ENCODE measurements around the gene LIPE.

Gene LIPE

DNA sequence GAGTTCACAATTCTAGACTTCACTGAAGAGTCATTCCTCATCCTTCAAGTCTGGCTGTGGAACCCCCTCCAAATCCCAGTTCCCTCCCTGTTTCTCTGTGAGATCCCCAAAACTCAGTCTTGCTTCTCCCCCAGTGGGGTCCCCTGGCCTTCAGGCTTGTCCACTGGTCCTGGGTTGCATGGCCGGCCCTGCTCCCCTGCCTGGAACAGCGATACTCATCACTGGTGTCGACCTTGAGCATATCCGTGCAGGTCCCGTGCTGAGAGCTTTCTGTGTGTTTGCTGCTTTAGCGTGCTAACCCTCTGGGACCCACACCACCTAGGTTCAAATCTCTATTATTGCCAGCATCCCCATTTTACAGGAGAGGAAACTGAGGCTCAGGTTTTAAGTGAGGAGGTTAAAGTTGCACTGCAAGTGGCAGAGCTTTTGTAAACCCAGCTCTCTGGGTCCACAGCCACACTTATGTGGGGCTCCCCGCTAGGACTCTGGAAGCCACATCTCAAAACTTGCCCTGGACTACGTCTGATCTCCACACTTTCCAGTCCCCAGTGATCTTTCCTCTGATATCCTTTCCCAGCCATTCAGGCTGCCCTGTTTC, 15.5 kb downstream of the LIPE start:
- no peak for DNase-seq

DNA sequence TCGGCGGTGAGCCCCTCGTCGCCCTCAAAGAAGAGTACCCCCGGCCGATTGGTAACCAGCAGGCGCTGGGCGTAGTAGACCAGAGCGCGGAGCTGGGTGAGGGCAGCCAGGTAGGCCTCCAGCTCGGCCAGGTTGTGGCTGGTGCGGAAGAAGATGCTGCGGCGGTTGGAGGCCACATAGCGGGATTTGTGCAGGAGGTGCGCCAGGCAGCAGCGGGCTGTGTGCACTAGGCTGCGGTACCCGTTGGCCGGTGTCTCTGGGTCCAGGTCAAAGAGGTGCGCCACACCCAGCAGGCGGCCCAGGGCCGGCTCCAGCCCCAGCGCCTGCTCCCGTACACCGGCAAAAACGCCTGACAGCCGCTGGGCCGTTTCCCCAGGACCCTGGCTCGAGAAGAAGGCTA, 16.8 kb downstream of the LIPE start:
- DNase-seq, result no peak

DNA sequence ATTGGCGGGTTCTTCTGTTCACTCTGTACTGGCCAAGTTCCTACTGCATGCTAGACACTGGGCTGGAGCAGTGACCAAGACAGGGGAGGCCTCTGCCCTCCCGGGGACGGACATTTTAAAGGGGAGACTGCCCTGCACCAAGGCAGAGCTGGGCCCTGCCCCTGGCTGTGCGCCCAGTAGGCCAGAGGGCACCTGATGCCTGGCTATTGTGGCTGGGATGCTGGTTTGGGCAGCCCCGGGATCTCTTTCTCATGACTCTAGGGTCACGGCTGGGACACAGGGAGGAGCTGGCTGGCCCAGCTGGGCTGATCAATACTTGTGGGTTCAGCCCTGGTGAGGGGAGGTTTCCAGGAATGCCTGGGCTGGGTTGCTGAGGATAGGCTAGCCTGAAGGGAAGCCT, 17.7 kb downstream of the LIPE start:
- no peak for DNase-seq

DNA sequence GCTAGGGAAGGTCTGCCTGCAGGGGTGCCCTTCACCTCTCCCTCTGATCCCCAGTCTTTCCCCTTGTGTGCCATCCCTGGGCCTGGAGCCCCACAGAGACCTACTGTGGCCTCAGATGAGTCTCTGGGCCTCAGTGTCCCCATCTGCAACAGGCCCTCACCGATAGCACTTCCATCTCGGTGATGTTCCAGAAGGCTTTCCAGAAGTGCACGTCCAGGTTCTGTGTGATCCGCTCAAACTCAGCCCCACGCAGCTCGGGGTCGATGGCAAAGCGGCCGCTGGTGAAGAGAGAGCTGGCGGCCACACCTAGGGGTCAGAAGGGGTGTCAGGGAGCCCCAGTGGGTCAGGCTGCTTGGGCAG, 19.4 kb downstream of the LIPE start:
- no peak for DNase-seq

DNA sequence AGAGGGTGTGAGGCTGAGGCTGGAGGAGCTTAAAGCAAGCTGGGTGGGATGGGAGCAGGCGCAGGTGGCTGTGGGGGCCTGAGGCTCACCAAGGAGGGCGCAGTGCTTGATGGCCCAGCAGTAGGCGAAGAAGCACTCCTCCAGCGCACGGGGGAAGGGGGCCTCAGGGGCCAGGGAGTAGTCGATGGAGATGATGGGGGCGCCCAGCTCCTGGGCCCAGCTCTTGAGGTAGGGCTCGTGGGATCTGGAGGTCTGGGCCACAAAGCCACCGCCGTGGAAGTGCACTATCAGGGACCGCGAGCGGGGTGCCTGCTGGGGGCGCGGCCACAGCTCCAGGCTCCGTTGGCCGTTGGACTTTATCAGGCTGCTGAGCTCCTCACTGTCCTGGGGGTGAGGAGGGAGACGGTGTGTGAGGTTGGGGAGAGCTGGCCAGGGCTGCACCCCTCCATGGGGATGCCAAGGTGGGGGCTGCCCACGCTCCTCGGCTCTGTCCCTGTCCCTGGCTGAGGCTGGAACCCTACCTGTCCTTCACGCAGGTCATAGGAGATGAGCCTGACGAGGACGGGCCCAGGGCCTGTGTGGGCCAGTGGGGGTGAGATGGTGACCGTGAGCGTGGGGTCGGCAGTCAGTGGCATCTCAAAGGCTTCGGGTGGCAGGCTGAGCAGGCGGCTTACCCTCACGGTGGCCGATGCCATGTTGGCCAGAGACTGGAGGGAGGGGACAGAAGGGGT, 19.9 kb downstream of the LIPE start:
- no peak for DNase-seq

DNA sequence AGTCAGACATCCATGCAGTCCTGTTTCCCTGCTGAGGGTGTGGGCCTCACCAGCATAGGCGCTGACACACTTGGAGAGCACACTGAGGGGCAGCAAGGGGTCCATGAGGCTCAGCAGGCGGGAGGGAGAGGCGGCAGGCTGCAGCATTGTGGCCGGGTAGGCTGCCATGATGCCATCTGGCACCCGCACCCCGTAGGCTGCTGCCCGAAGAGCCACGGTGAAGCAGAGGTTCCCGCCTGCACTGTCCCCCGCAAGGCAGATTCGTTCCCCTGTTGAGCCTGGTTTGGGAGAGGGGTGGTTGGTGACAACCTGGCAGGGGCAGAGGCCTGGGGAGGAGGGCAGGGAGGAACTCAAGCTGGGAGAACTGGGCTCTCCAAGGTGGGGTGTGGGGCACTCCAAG, 21.1 kb downstream of the LIPE start:
- DNase-seq, result no peak

DNA sequence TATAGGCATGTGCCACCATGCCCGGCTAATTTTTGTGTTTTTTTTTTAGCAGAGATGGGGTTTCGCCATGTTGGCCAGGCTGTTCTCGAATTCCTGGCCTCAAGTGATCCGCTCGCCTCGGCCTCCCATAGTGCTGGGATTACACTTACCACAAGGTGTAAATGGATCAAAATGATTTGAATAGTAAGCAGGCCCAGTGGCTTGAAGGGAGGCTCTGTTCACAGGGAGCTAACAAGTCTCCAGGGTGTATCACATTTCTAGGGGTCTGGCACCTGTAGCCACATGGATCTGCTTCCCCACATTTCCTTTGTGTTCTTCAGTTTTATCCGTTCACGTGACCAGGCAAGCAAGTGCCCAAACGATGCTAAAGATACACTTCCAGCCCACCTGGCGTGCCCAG, 23.6 kb downstream of the LIPE start:
- DNase-seq, result no peak

DNA sequence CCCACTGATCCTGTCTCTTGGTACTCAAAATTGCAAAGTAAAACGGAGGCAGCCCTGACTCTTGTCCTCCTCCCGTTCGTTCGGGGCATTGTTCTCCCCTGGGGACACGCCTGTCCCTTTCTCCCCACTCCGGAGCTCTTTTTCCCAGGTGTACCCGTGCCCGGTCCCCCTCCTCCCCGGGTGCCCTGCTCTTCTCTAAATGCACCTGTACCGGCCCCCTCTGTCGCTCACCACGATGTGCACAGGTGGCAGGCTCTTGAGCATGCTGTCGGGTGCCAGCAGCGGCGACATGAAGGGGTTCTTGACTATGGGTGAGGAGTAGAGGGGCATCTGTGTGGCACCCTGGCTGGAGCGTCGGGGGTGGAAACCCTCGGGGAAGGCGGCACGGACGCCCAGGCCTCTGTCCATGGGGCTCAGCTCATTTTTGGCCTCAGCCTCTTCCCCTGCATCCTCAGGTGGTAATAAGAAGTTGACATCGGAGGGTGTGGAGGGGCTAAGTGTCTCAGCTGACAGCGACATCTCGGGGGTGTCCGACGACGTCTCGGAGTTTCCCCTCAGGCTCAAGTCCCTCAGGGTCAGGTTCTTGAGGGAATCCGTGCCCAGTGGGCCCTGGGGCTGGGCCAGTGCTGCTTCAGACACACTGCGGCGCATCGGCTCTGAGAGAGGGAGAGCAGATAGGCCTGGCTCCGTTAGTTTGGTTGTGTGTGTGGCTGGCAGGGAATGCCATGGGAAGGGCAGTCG, 24.6 kb downstream of the LIPE start:
- no peak for DNase-seq

DNA sequence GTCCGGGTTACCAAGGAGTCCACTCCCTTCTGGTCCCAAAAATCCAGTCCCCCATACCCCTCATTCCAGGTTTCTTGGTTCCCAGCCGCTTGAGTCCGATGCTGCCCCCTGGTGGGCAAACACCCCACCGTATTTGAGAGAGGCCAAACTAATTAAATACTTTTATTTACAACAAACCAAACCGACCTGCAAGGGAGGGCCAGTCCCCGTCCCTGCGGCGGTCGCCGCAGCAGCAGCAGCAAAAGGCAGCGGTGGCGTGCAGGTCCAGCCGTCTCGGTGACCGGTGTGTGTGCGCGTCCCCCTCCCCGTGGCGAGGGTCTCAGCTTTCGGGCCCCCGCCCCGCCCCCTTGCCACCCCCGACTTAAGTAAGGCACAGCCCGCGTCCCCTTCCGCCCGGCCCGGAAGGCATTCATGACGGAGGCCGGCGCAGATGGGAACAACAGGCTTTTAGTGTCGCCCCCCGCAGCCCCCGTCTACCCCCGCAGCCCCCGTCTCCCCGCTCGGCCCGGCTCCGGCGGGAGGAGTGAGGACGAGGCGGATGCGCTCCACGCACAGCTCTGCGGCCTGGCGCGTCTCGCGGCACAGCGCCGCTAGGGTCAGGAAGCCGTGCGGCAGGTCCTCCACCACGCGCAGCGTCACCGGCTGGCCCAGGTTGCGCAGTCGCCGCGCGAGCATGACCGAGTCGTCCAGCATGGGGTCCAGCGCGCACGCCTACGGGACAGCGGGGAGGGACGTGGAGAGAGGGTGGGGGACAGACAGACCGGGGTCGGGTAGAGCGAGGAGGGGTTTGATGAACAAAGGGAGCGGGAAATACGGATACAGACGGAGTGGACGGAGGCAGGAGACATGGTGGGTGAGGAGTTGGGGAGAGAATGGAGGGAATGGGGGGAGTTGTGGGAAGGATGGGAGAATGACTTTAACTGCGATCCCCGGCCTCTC, 25.6 kb downstream of the LIPE start:
- peak; percentile 78 for DNase-seq

DNA sequence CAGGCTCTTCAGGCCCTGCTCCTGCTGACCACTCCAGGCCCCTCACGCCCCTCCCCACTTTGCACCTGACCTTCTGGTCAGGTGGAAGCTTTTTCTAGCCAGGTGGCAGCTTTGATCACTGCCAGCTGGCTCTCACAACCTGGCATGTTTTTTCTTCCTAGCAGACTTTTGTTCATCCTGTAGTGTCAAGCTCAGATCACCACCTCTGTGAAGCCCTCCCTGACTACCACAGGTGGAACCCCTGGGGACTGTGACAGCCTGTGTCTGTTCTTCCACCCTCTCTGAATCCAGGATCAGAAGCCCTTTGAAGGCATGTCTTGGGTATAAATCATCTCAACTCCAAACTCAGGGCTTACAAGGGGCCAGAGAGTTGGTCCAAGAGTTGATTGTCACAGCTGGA, 26.8 kb downstream of the LIPE start:
- no peak for DNase-seq

DNA sequence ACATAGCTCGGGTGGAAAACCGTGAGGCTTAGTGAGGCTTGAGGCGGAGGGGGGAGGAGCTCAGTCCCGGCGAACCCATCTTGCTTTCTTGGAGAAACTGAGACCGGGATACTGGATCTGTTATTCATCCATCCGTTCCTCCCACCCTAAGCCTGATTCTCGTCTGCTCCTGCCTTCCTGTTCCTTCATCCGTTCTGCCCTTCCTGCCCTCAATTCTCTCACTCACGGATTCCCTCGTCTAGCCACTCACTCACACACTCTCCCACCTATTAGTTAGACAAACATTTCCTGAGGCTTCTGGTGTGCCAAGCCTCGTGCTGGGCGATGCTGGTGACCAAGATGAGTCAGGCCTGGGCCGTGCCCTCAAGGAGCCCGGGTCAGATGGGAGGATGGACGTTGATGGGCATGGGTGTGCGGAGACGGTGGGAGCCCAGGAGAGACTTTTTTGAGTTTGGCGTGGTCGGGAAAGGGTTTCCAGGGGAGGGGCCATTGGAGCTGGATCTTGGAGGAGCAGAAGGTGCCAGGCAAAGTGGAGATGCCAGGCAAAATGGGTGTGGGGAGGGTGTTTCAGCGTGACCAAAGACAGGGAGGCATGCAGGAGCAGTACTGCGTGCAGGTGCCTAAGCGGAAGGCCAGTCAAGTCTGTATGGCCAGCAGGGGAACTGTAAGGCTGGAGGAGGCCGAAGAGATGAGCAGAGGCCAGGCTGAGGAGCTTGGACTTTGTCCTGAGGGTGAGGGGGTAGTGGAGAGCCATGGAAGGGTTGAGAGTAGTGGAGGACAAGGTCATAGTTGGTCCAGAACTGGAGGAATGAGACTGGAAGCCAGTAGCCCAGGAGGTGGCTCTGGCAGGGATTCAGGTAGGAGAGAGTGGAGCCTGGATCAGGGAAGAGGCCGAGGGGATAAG, 29.7 kb downstream of the LIPE start:
- no peak for DNase-seq

DNA sequence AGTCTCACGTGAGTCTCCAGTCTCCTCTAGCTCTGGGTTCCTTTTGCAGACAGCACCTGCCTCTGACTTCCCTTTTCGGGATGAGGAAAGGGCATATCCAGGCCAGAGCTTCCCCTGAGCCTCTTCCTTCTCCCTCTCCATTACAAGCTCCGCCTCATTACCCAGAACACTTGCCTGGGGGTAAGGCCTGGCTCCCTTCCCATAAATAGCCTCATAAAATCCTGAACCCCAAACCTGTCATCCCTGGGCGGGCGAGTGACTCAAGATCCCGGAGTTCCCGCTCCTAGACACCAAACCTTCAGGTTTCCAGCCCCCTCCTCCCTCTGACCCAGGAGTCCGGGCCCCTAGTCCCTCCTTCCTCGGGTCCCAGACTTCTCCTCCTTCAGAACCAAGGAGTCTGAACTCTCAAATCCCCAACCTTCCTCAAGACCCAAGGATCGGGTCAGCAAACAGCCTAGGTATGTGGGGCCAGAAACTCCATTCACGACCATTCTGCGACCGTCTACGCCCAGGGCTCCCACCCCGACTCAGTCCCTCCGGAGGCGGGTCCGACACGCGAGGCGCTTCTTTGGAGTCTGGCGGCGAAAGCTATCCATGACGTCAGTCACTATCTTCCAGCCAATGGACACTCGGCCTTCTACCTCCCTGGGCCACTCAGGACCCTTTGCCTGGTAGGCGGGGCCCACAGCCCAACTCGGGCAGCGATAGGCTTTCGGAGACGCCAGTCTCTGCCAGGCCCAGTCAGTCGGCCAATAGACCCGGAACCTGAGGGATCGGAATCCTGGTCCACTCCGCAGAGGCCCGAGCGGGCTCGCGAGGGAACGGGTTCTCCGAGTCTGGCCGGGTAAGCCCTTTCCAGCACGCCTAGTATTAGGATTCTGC, 30.6 kb downstream of the LIPE start:
- DNase-seq, result peak; percentile 97

DNA sequence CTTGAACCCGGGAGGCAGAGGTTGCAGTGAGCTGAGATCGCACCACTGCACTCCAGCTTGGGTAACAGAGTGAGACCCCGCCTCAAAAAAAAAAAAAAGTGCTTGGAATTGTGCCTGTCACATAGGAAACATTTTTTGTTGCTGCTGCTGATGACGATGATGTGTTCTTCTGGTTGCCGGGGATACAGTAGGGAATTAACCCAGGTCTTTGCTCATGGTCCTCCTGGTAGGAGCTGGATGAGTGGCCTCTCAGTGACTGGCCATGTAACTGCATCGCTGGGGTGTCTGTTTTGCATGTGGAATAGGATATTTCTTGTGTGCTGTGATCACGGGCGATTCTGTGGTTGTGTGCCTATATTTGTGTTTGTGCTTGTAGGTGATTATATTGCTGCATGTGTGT, 32.4 kb downstream of the LIPE start:
- no peak for DNase-seq

DNA sequence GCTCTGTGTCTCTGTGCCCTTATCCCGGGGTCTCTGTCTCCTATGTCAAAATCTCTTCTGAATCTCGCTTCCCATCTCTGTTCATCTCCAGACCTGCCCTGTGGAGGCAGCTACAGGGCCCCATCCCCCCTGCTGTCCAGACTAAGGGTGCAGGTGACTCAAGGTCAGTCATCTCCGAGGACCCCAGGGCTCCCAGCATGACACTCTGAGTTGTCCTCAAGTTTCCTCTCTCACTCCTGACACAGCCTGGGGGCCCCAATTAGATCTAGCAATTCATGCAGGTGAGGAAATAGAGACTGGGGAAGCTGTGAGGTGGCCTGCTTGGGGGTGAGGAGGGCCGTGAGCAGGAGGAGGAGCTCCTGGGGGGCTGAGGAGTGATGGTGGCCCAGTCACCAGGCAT, 35.0 kb downstream of the LIPE start:
- DNase-seq, result no peak

DNA sequence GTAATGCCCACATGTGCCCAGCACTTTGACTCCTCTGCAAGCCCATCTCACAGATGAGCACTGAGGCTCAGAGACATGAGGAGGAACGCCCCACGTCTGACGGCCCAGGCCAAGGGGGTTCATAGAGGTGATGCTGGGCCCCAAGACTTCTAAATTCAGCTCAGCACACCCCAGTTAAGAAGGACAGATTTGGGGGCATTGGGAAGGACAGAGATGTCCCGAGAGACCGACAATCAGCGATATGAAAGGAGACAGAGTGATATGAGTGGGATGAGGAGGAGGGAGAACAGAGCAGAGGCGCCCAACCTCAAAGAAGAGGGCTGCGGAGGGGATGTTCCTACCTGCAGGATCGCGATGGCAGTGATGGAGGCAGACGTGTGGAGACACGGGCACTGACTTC, 37.3 kb downstream of the LIPE start, which contains the start of gene CNFN:
TSS of gene CNFN (minus strand) at position 399 of the 400 bp plus-strand sequence. CDS start 1,260 bp downstream, outside the sequence.
- no peak for DNase-seq

DNA sequence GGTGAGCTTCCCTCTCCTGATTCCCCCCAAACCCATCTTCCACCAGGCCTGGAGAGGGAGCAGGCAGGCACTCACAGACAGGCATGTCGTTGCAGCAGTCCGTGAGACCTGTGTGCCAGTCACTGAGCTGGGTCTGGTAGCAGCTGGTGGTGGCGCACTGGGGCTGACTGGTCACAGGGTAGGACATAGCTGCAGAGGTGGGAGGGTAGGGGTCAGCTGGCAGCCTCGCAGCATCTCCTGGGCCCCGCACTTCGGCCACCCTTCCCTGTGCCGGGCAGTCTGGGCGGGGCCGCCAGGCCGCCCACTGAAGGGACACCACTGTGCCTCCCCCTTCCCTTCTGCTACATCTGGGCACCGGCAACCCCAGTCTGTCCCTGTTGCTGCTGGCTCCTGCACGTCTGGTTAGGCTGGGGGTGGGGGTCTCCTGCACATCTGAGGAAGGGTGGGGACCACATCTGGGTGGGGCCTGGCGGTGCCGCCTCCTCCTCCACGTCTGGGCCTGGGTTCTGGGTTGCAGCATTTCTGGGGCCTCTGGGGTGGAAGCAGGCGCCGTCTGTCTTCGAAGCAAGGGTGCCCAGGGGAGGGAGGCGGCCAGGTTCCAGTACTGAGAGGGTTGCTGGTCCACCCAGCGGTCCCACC, 38.2 kb downstream of the LIPE start:
- DNase-seq, result no peak

DNA sequence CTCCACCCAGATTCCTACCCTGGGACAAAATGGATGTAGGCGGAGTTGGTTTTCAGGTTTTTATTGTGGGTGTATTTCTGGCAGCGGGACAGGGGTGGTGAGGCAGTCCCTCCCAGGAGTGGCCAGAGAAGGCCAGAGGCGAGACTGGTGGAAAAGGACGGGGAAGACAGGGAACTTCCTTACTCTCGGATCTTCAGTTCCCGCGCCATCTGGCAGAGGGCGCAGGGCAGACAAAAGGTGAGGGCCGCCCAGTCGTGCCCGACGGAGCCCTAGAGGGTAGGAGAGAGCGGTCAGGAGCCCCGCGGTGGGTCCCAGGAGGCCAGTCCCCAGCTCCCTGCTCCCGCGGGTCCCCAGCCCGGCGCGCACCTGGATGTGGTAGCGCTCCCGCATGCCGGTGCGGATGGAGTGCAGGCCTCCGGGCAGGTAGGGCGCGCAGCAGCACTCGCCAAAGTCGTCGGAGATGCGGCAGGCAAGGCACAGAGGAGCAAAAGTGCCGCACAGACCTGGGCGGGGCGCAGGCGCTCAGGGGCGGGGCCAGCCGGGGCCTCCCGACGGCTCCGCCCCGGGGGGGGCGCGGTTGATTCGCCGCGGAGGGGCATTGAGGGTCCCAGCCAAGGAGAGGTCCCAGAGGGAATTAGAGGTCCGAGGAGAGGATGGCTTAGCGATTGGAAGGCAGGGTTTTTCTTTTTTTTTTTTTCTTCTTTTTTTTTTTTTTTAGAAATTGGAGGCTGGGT, 40.0 kb downstream of the LIPE start:
- peak; percentile 67 for DNase-seq

DNA sequence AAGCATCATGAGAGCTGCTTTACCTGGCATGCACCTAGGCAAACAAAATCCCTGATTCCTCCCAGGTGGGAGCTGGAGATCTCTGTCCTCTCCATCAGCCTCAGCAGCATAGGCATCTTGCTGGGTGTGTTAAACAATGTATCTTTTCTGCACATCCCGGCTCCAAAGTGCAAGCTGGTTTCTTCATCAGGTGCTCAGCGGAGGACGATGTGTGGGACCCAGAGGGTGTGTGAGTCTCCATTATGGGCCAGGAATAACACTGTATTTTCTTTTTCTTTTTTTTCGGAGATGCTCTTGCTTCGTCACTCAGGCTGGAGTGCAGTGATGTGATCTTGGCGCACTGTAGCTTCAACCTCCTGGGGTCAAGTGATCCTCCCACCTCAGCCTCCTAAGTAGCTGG, 47.0 kb downstream of the LIPE start:
- DNase-seq, result no peak
